EL (cell line): Measurements from ENCODE around the gene ST7.

Source experiments
- DNase-seq: peaks from one replicate; pipeline ENCODE4 v3.0.0-alpha.2; 2016

The ST7 gene

GRCh38 chr7:117165656-117166055, 212.4 kb downstream of the ST7 start:
- DNase-seq: no peak

GRCh38 chr7:117169907-117170306, 216.6 kb downstream of the ST7 start:
- no peak for DNase-seq

- no peak for DNase-seq
These were observed 217.8 kb downstream of the ST7 start for GRCh38 chr7:117171106-117171505.

- no peak for DNase-seq
These were observed 219.0 kb downstream of the ST7 start for GRCh38 chr7:117172283-117172682.

GRCh38 chr7:117173035-117173770, 219.9 kb downstream of the ST7 start:
- no peak for DNase-seq

GRCh38 chr7:117176206-117176605, 222.9 kb downstream of the ST7 start:
- DNase-seq: no peak

- no peak for DNase-seq
These were observed 225.3 kb downstream of the ST7 start for GRCh38 chr7:117178600-117178999.

GRCh38 chr7:117179701-117180100, 226.4 kb downstream of the ST7 start:
- DNase-seq: no peak

GRCh38 chr7:117183729-117184128, 230.4 kb downstream of the ST7 start:
- no peak for DNase-seq

GRCh38 chr7:117184367-117184766, 231.1 kb downstream of the ST7 start:
- DNase-seq: no peak

- DNase-seq: no peak
These were observed 231.8 kb downstream of the ST7 start for GRCh38 chr7:117185124-117185523.

- peak; percentile 75 for DNase-seq
These were observed 233.1 kb downstream of the ST7 start for GRCh38 chr7:117186218-117187010.

- DNase-seq: no peak
These were observed 235.1 kb downstream of the ST7 start for GRCh38 chr7:117188376-117188775.

GRCh38 chr7:117188949-117189592, 235.8 kb downstream of the ST7 start:
- peak; percentile 43 for DNase-seq

GRCh38 chr7:117190104-117190503, 236.8 kb downstream of the ST7 start:
- DNase-seq: no peak

- DNase-seq: no peak
These were observed 237.6 kb downstream of the ST7 start for GRCh38 chr7:117190746-117191435.

GRCh38 chr7:117192108-117192507, 238.8 kb downstream of the ST7 start:
- no peak for DNase-seq

GRCh38 chr7:117193564-117193963, 240.3 kb downstream of the ST7 start:
- peak; percentile 59 for DNase-seq

GRCh38 chr7:117194445-117194844, 241.1 kb downstream of the ST7 start:
- no peak for DNase-seq

GRCh38 chr7:117195361-117196029, 242.2 kb downstream of the ST7 start:
- no peak for DNase-seq

- no peak for DNase-seq
These were observed 246.8 kb downstream of the ST7 start for GRCh38 chr7:117200132-117200531.

GRCh38 chr7:117200786-117201458, 247.6 kb downstream of the ST7 start:
- DNase-seq: no peak
